GM12878 (cell line): ENCODE results near the gene WBP4. TPM values are rescaled to one million over a fixed set of nuclear protein-coding genes. Genes with fewer than 3 reads are reported as not detected.

Source experiments
- ATAC-seq: fragments of 200-7000 bp; cut with Tn5 transposase; 3 replicates; pipeline ENCODE4 v1.9.1; 2020; ENCODE audit warnings: mild to moderate bottlenecking, moderate library complexity
- BruUV-seq: library from RNA; stranded (reverse); fragments of 400-500 nt; replicated peaks from 2 replicates; lab custom pipeline; 2021; lab: Mats Ljungman, UMichigan
- CTCF ChIA-PET: fragments of 300-600 bp; sonication (Branson Sonifier 250); formaldehyde crosslinking; extraction: SDS; loops from one replicate; lab custom pipeline; 2021; ENCODE audit warnings: inconsistent platforms; lab: Yijun Ruan, JAX
- POLR2A ChIA-PET: fragments of 350-600 bp; formaldehyde crosslinking; extraction: SDS; loops from one replicate; lab custom pipeline; 2021; ENCODE audit warnings: inconsistent platforms; lab: Charles Lee
- RAD21 ChIA-PET: fragments of 300-600 bp; sonication (Branson Sonifier 250); formaldehyde crosslinking; loops from one replicate; lab custom pipeline; 2023; ENCODE audit warnings: antibody characterized with exemption; ENCODE audit not compliant: unreplicated experiment; lab: Charles Lee
- SMC1A ChIA-PET: fragments of 300-600 bp; sonication (Branson Sonifier 250); formaldehyde crosslinking; loops from one replicate; lab custom pipeline; 2023; ENCODE audit not compliant: unreplicated experiment, uncharacterized antibody; lab: Charles Lee
- DNase-seq: peaks from one replicate; pipeline ENCODE4 v3.0.0-alpha.2; 2011; ENCODE audit warnings: low read depth, low spot score
- FAIRE-seq: peaks from 3 replicates; lab custom pipeline; 2011; peaks lifted over from hg19 to GRCh38; lab: Jason Lieb, UNC
- H2AFZ ChIP-seq: 2 replicates; pipeline ENCODE4 v1.6.0; 2011; ENCODE audit warnings: low read depth, low read length, control low read depth; ENCODE audit not compliant: control insufficient read depth
- H3K27ac ChIP-seq: 2 replicates; pipeline ENCODE4 v1.5.1; 2011; ENCODE audit warnings: control low read depth; ENCODE audit not compliant: control insufficient read depth, insufficient read depth
- H3K27me3 ChIP-seq, 2 experiments: replicated peaks in 1 of 2; 2 replicates each; pipeline versions ENCODE4 v1.6.0 to v1.6.1; 2011; ENCODE audit warnings: low read length in 1 of 2; ENCODE audit not compliant: control insufficient read depth in 2 of 2, insufficient read depth in 2 of 2
- H3K36me3 ChIP-seq, 2 experiments: 2 replicates each; pipeline ENCODE4 v1.5.1; 2011; ENCODE audit warnings: low read length in 1 of 2; ENCODE audit not compliant: control insufficient read depth in 2 of 2, insufficient read depth in 2 of 2
- H3K4me1 ChIP-seq: 2 replicates; pipeline ENCODE4 v1.6.1; 2011; ENCODE audit warnings: mild to moderate bottlenecking, low read length, moderate library complexity, mixed read lengths; ENCODE audit not compliant: control insufficient read depth, insufficient read depth
- H3K4me2 ChIP-seq: 2 replicates; pipeline ENCODE4 v1.6.0; 2011; ENCODE audit warnings: control low read depth; ENCODE audit not compliant: control insufficient read depth, insufficient read depth
- H3K4me3 ChIP-seq: fragments of 200-600 bp; sonication (generic); 2 replicates; pipeline ENCODE4 v1.5.1; 2016
- H3K79me2 ChIP-seq: 2 replicates; pipeline ENCODE4 v1.6.0; 2011; ENCODE audit warnings: low read length; ENCODE audit not compliant: control insufficient read depth, insufficient read depth
- H3K9ac ChIP-seq: 2 replicates; pipeline ENCODE4 v1.8.0; 2011; ENCODE audit warnings: low read length, control low read depth, mixed read lengths; ENCODE audit not compliant: control insufficient read depth, insufficient read depth
- H3K9me3 ChIP-seq: replicated peaks from 3 replicates; pipeline ENCODE4 v1.5.1; 2011; ENCODE audit warnings: mild to moderate bottlenecking, low read length; ENCODE audit not compliant: control insufficient read depth, insufficient read depth
- H4K20me1 ChIP-seq: 2 replicates; pipeline ENCODE4 v1.6.0; 2011; ENCODE audit not compliant: control insufficient read depth, insufficient read depth
- ATF7 ChIP-seq: fragments of 450-650 bp; IDR thresholded peaks from 2 replicates; pipeline ENCODE4 v1.6.1; 2016; ENCODE audit warnings: low read depth, mild to moderate bottlenecking
- E2F4 ChIP-seq: IDR thresholded peaks from 2 replicates; pipeline ENCODE4 v1.6.1; 2012; ENCODE audit warnings: low read depth, low read length, improper control_type of control experiment
- E2F8 ChIP-seq: fragments of 450-650 bp; IDR thresholded peaks from 2 replicates; pipeline ENCODE4 v1.6.1; 2018; ENCODE audit warnings: mild to moderate bottlenecking, low read depth, moderate library complexity; ENCODE audit not compliant: partially characterized antibody
- EGR1 ChIP-seq, 2 experiments: IDR thresholded peaks; 1 replicate in 1 of 2; 2 replicates in 1 of 2; pipeline ENCODE4 v1.6.1; 2011 to 2012; ENCODE audit warnings: low read depth in 2 of 2, low read length in 2 of 2, borderline replicate concordance in 1 of 2, mild to moderate bottlenecking in 1 of 2, moderate library complexity in 1 of 2
- IRF3 ChIP-seq: fragments of 450-650 bp; IDR thresholded peaks from 2 replicates; pipeline ENCODE4 v1.6.1; 2014; ENCODE audit warnings: mild to moderate bottlenecking
- NFXL1 ChIP-seq: fragments of 450-650 bp; IDR thresholded peaks from 2 replicates; pipeline ENCODE4 v1.6.1; 2017; ENCODE audit warnings: antibody characterized with exemption, mild to moderate bottlenecking, borderline replicate concordance
- NR2C1 ChIP-seq: fragments of 450-650 bp; IDR thresholded peaks from 2 replicates; pipeline ENCODE4 v1.6.1; 2017; ENCODE audit warnings: antibody characterized with exemption, mild to moderate bottlenecking, moderate library complexity
- RUNX3 ChIP-seq: IDR thresholded peaks from 2 replicates; pipeline ENCODE4 v1.6.1; 2012; ENCODE audit warnings: low read length, inconsistent platforms
- TCF12 ChIP-seq: IDR thresholded peaks from 2 replicates; pipeline ENCODE4 v1.6.1; 2011; ENCODE audit warnings: low read depth, mild to moderate bottlenecking, low read length
- ZBTB40 ChIP-seq: fragments of 450-650 bp; IDR thresholded peaks from 2 replicates; pipeline ENCODE4 v1.6.1; 2016; ENCODE audit warnings: mild to moderate bottlenecking, moderate library complexity, borderline replicate concordance
- ZNF622 ChIP-seq: fragments of 450-650 bp; IDR thresholded peaks from 2 replicates; pipeline ENCODE4 v1.6.1; 2017; ENCODE audit warnings: mild to moderate bottlenecking, inconsistent platforms
- WGBS: methylation state at CpG from one replicate; pipeline ENCODE4 v1.1.6; 2016; ENCODE audit warnings: low lambda C conversion rate; ENCODE audit not compliant: insufficient replicate concordance, insufficient coverage; ENCODE audit errors: missing lambda C conversion rate; 5-methylcytosine and 5-hydroxymethylcytosine counted together
- in situ Hi-C: fragments of 300-500 bp; cut with MboI; formaldehyde crosslinking; loops from 9 replicates; pipeline ENCODE4 v1.14.3; 2018; ENCODE audit warnings: mixed read lengths
- intact Hi-C: fragments of 100-400 bp; cut with micrococcal nuclease; formaldehyde crosslinking; loops from one replicate; pipeline ENCODE4 v1.14.2; 2022; ENCODE audit not compliant: unreplicated experiment
- polyA plus RNA-seq, 11 experiments: library from polyadenylated mRNA; depleted of rRNA in 4 of 11; unstranded in 6 of 11; stranded (reverse) in 5 of 11; fragments of >200 nt; fragmentation: Nextera tagmentation in 4 of 11; fragmentation: Illumina TruSeq in 1 of 11; extraction: Ambion mirVana in 4 of 11; extraction: Trizol in 1 of 11; gene quantifications; 1 replicate in 1 of 11; 2 replicates in 10 of 11; pipeline versions ENCODE4 v1.2.1 to v1.2.3, GENCODE V29; 2011 to 2016; ENCODE audit warnings: inconsistent platforms in 2 of 11, missing spikeins in 2 of 11, low read depth in 1 of 11
- total RNA-seq, 4 experiments: library from RNA; depleted of rRNA in 3 of 4; stranded (reverse); fragments of >200 nt in 3 of 4; fragmentation: Illumina TruSeq in 1 of 4; extraction: Trizol in 1 of 4; gene quantifications; 2 replicates each; pipeline versions ENCODE4 v1.2.1 to v1.2.3, GENCODE V29; 2013 to 2021

Gene WBP4
- total and polyA plus RNA-seq, 10 of the 15 experiments (the other 5 are each of a cell fraction or from before 2014, with no cell fraction given), result 7.4 to 21.6 (median 14.2) TPM

- TSS peak; percentile 62 for BruUV-seq
- ChIA-PET RAD21 (interaction anchor here (0.5 to 2.9 kb wide), 8 partner anchors 9 to 280 kb away, joined by 3 to 10 read pairs (median 4); no protein-coding TSS in a partner anchor), CTCF (interaction anchor here (0.6 to 2.7 kb wide), 7 partner anchors 8 to 141 kb away, joined by 3 to 15 read pairs (median 4); no protein-coding TSS in a partner anchor), POLR2A (interaction anchor here (0.6 to 4.3 kb wide), 3 partner anchors 44 to 156 kb away, joined by 3 to 23 read pairs (median 3); partner anchors contain the start of gene ELF1), SMC1A (interaction anchor here (0.6 to 2.5 kb wide), 5 partner anchors 26 to 90 kb away, joined by 3 to 8 read pairs (median 3); no protein-coding TSS in a partner anchor)
- Histone ChIP-seq H3K79me2 (peaks cover 65% of the 10 kb centered on the region), H3K27ac (peak overlapping the region; percentile 96), H4K20me1 (no peaks in the 10 kb centered on the region), H3K9ac (peak overlapping the region; percentile 94), H3K27me3 (no peaks in the 10 kb centered on the region), H3K4me1 (peaks cover 3% of the 10 kb centered on the region; the same call in 1 of the 2 replicates), H3K4me3 (peak overlapping the region; percentile 94), H3K4me2 (peak overlapping the region; percentile 94), H3K9me3 (no peaks in the 10 kb centered on the region), H2AFZ (peak overlapping the region; percentile 99), H3K36me3 (peaks cover 0 to 3% of the 10 kb centered on the region in 2 experiments; a peak in 2 of 4 replicates)
- intact Hi-C loops (loop anchor here (2.0 to 5.0 kb wide), 5 partner anchors 43 to 249 kb away; partner anchors contain the start of genes ELF1, KBTBD6 and NAA16), in situ Hi-C loops (no loop called here)
- 9% methylated on average over 21 of the region's 24 CpGs for WGBS
- FAIRE-seq, result peak; percentile 23
- no peak for DNase-seq
- peak; percentile 38 for ATAC-seq
- TF ChIP-seq E2F4, result no peak
- peak in 1 of 2 experiments; percentile 48; a peak in 1 of 3 replicates for TF ChIP-seq EGR1 (IDR thresholded peaks at IDR 0.05; ENCODE audit: borderline replicate concordance in 1 of 2, low read depth in 2 of 2, low read length in 2 of 2)
- no peak for TF ChIP-seq TCF12
- no peak for TF ChIP-seq E2F8
- TF ChIP-seq IRF3, result no peak
- TF ChIP-seq ATF7, result peak; percentile 72
- no peak for TF ChIP-seq ZNF622
- TF ChIP-seq NR2C1, result no peak
- TF ChIP-seq RUNX3, result peak; percentile 47
- TF ChIP-seq NFXL1, result no peak
- TF ChIP-seq ZBTB40, result peak; percentile 72
Observed at GRCh38 chr13:41061914-41062837, 867 bp downstream of the WBP4 start.
